GM12872 (cell line): Measurements from ENCODE around the gene LMAN1.

ENCODE experiments used
- CTCF ChIP-seq: IDR thresholded peaks from 3 replicates; pipeline ENCODE4 v1.5.1; 2011; ENCODE audit warnings: low read depth, mild to moderate bottlenecking, low read length, moderate library complexity; ENCODE audit not compliant: insufficient read depth

The LMAN1 gene

GRCh38 chr18:59282341-59282740, 76.7 kb downstream of the LMAN1 start:
- no peak for TF ChIP-seq CTCF

DNA sequence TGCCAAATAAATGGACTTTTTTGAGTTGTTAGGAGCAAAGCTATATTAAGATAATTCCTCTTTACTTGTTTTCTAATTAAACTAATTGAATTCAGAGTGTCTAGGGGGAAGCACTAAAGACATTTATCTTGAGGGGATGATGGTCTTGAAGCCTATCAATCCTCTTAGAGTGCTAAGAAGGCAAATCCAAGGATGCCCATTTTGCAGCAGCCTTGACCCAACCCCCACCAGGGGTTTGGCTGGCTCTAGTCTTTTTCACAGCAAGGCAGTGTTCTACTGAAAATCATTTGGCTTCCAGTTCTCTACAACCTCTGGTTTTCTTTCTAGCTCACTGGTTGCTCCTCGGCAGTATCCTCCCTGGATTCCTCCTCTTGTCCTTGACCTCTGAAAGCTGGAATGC, 79.3 kb downstream of the LMAN1 start:
- no peak for TF ChIP-seq CTCF

- no peak for TF ChIP-seq CTCF
These were observed 79.9 kb downstream of the LMAN1 start for GRCh38 chr18:59279193-59279592.

- no peak for TF ChIP-seq CTCF
These were observed 80.3 kb downstream of the LMAN1 start for GRCh38 chr18:59278793-59279192.
